Measurements from ENCODE around the gene LDLRAD3. TPM values are rescaled to one million over a fixed set of nuclear protein-coding genes. Genes with fewer than 3 reads are reported as not detected.
"Not testable (repeated sequence)": the region's sequence is repeated elsewhere in the genome, so short reads cannot be mapped to it uniquely, and the experiment has no call there.

LDLRAD3 gene
- 36.5 and 38.8 TPM in 2 replicates for total RNA-seq (2014; rRNA removed; shearing (Covaris generic))

GRCh38 chr11:35943713-35944502 lies at the start of gene LDLRAD3:
Gene LDLRAD3 (plus strand): TSS chr11:35944062. CDS start chr11:35944099, 37 bp downstream.
- Histone ChIP-seq H3K4me3 (peak within 1 kb of the TSS; percentile 73), H3K36me3 (no peaks in the 10 kb centered on the region), H3K27me3 (no peaks in the 10 kb centered on the region), H3K9me3 (replicated peaks) (no peaks in the 10 kb centered on the region), H3K4me1 (peaks cover 9% of the 10 kb centered on the region), H3K27ac (peak within 1 kb of the TSS; percentile 84)
- DNase-seq: peak; percentile 92 to 93

GRCh38 chr11:35897019-35897418 lies 46.8 kb upstream of the LDLRAD3 start:
- Histone ChIP-seq H3K4me1 (peaks cover 18% of the 10 kb centered on the region), H3K4me3 (no peak overlapping the region), H3K27ac (no peak overlapping the region), H3K36me3 (no peaks in the 10 kb centered on the region), H3K27me3 (no peaks in the 10 kb centered on the region), H3K9me3 (replicated peaks) (no peaks in the 10 kb centered on the region)
- no peak for DNase-seq

- no peak for DNase-seq
- no peak overlapping the region for H3K27ac ChIP-seq
- no peaks in the 10 kb centered on the region for H3K36me3 ChIP-seq
- H3K27me3 ChIP-seq: no peaks in the 10 kb centered on the region
- H3K9me3 ChIP-seq (replicated peaks): peaks cover 15% of the 10 kb centered on the region
- no peak overlapping the region for H3K4me3 ChIP-seq
- peaks cover 14% of the 10 kb centered on the region for H3K4me1 ChIP-seq
Measured at GRCh38 chr11:35902961-35903360, 40.9 kb upstream of the LDLRAD3 start.

- Histone ChIP-seq H3K9me3 (replicated peaks) (peaks cover 15% of the 10 kb centered on the region), H3K27ac (no peak overlapping the region), H3K4me3 (no peak overlapping the region), H3K4me1 (peaks cover 14% of the 10 kb centered on the region), H3K27me3 (no peaks in the 10 kb centered on the region), H3K36me3 (no peaks in the 10 kb centered on the region)
- peak; percentile 45 to 75 for DNase-seq
Measured at GRCh38 chr11:35905646-35906276, 38.1 kb upstream of the LDLRAD3 start.

- no peak overlapping the region for H3K27ac ChIP-seq
- peaks cover 15% of the 10 kb centered on the region for H3K4me1 ChIP-seq
- no peaks in the 10 kb centered on the region for H3K36me3 ChIP-seq
- no peak for DNase-seq
- peaks cover 15% of the 10 kb centered on the region for H3K9me3 ChIP-seq (replicated peaks)
- no peaks in the 10 kb centered on the region for H3K27me3 ChIP-seq
- H3K4me3 ChIP-seq: no peak overlapping the region
Measured at GRCh38 chr11:35906277-35906661, 37.6 kb upstream of the LDLRAD3 start.

GRCh38 chr11:35906681-35907080 lies 37.2 kb upstream of the LDLRAD3 start:
- no peaks in the 10 kb centered on the region for H3K36me3 ChIP-seq
- no peak for DNase-seq
- no peaks in the 10 kb centered on the region for H3K27me3 ChIP-seq
- H3K9me3 ChIP-seq (replicated peaks): peaks cover 15% of the 10 kb centered on the region
- no peak overlapping the region for H3K4me3 ChIP-seq
- peaks cover 18% of the 10 kb centered on the region for H3K4me1 ChIP-seq
- H3K27ac ChIP-seq: no peak overlapping the region

- H3K27ac ChIP-seq: no peak overlapping the region
- H3K4me1 ChIP-seq: peaks cover 18% of the 10 kb centered on the region
- peaks cover 9% of the 10 kb centered on the region for H3K9me3 ChIP-seq (replicated peaks)
- no peak for DNase-seq
- no peaks in the 10 kb centered on the region for H3K36me3 ChIP-seq
- no peaks in the 10 kb centered on the region for H3K27me3 ChIP-seq
- H3K4me3 ChIP-seq: no peak overlapping the region
Measured at GRCh38 chr11:35907648-35908431, 36.0 kb upstream of the LDLRAD3 start.

GRCh38 chr11:35908432-35908771 lies 35.5 kb upstream of the LDLRAD3 start:
- H3K27ac ChIP-seq; H3K9me3 ChIP-seq (replicated peaks); H3K36me3 ChIP-seq; DNase-seq; H3K27me3 ChIP-seq; H3K4me3 ChIP-seq: not testable (repeated sequence)
- peaks cover 18% of the 10 kb centered on the region for H3K4me1 ChIP-seq

- Histone ChIP-seq H3K9me3 (replicated peaks) (no peaks in the 10 kb centered on the region), H3K36me3 (no peaks in the 10 kb centered on the region), H3K27ac (no peak overlapping the region), H3K27me3 (no peaks in the 10 kb centered on the region), H3K4me1 (peaks cover 18% of the 10 kb centered on the region), H3K4me3 (no peak overlapping the region)
- DNase-seq: no peak
Measured at GRCh38 chr11:35909511-35910265, 34.2 kb upstream of the LDLRAD3 start.

GRCh38 chr11:35911013-35911412 lies 32.8 kb upstream of the LDLRAD3 start:
- Histone ChIP-seq H3K9me3 (replicated peaks) (no peaks in the 10 kb centered on the region), H3K4me3 (no peak overlapping the region), H3K36me3 (no peaks in the 10 kb centered on the region), H3K27me3 (no peaks in the 10 kb centered on the region), H3K4me1 (peaks cover 9% of the 10 kb centered on the region; the same call in 1 of the 2 replicates), H3K27ac (no peak overlapping the region)
- no peak for DNase-seq

- Histone ChIP-seq H3K27ac (no peak overlapping the region), H3K36me3 (no peaks in the 10 kb centered on the region)
Measured at GRCh38 chr11:35911616-35912165, 32.2 kb upstream of the LDLRAD3 start.

GRCh38 chr11:35912436-35912835 lies 31.4 kb upstream of the LDLRAD3 start:
- not testable (repeated sequence) for H3K36me3 ChIP-seq; H3K27me3 ChIP-seq; H3K27ac ChIP-seq; DNase-seq; H3K4me3 ChIP-seq; H3K4me1 ChIP-seq; H3K9me3 ChIP-seq (replicated peaks)

More at GRCh38 chr11:35911616-35912165, 32.2 kb upstream of the LDLRAD3 start:
- Histone ChIP-seq H3K4me3 (no peak overlapping the region), H3K9me3 (replicated peaks) (no peaks in the 10 kb centered on the region), H3K27me3 (no peaks in the 10 kb centered on the region), H3K4me1 (peaks cover 5% of the 10 kb centered on the region; the same call in 1 of the 2 replicates)
- no peak for DNase-seq

- no peak for DNase-seq
- Histone ChIP-seq H3K27me3 (no peaks in the 10 kb centered on the region), H3K27ac (no peak overlapping the region), H3K4me1 (peaks cover 7% of the 10 kb centered on the region), H3K36me3 (no peaks in the 10 kb centered on the region), H3K4me3 (no peak overlapping the region), H3K9me3 (replicated peaks) (no peaks in the 10 kb centered on the region)
Measured at GRCh38 chr11:35912883-35913624, 30.8 kb upstream of the LDLRAD3 start.

GRCh38 chr11:35914816-35915215 lies 29.0 kb upstream of the LDLRAD3 start:
- Histone ChIP-seq H3K4me3 (no peak overlapping the region), H3K9me3 (replicated peaks) (no peaks in the 10 kb centered on the region), H3K27me3 (no peaks in the 10 kb centered on the region), H3K4me1 (peaks cover 24% of the 10 kb centered on the region), H3K36me3 (no peaks in the 10 kb centered on the region), H3K27ac (no peak overlapping the region)
- DNase-seq: no peak

Measured in SJCRH30 (cell line).